Posterior cingulate gyrus (tissue), 11 donors: ENCODE results near the gene HNRNPR.
"Not testable (repeated sequence)": the region's sequence is repeated elsewhere in the genome, so short reads cannot be mapped to it uniquely, and the experiment has no call there.

ENCODE experiments used
- DNase-seq, 10 donors: peaks; one replicate each; pipeline versions ENCODE4 v3.0.0 to v3.0.0-alpha.2; 2020 to 2021; ENCODE audit warnings: mixed read lengths in 3 of 10
- intact Hi-C: fragments of 100-400 bp; cut with DNase I; formaldehyde crosslinking; loops from one replicate; pipeline ENCODE4 v1.15.1; 2023

The HNRNPR gene

DNA sequence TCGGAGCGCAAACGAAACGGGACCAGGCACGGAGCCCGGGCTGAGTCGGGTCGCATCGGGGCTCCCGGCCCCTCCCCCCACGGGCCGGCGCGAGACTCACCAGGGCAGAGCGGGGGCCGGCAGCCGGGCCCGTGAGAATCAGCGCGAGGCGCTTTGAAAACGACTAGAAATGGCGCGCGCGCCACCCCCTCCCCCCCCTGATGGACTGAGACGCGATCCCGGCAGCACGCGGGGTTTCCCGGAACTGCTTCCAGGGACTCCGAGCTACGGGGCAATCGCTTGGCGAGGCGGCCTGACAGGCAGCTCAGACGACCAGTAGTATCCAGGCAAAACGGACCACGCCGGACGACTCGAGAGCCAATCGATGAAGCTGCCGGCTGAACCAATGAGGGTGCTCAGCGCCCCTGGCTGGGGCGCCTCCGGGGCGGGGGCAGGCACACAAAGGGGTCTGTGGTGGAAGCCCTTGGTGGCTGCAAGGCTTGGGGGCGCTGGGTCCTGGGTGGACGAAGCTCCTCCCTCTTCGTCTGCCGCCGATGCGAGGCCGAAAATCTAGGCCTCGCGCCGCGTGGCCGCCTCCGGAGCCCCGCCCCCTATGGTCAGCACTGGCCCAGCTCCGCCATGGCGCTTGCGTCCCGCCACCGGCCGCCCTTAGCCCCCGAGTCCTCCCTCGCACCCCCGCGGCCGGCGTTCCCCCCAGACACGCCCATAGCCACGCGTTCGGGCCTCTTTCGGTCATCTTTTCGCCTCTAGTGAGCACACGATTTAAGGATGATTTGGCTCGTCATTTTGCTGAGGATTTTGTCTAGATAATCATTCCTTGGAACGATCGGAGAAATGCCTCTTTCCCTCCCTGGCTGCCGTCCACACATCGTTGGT is at the start of gene HNRNPR:
Gene HNRNPR (minus strand): TSS at position 174 of the 876 bp plus-strand sequence. CDS start 3,276 bp downstream, outside the sequence.
- intact Hi-C loops = loop anchor here (1.0 to 10.0 kb wide), 4 partner anchors 25 to 190 kb away; partner anchors contain the start of genes ASAP3, E2F2 and ZNF436
- DNase-seq = peak; percentile 99 to 100 (median 100)

DNA sequence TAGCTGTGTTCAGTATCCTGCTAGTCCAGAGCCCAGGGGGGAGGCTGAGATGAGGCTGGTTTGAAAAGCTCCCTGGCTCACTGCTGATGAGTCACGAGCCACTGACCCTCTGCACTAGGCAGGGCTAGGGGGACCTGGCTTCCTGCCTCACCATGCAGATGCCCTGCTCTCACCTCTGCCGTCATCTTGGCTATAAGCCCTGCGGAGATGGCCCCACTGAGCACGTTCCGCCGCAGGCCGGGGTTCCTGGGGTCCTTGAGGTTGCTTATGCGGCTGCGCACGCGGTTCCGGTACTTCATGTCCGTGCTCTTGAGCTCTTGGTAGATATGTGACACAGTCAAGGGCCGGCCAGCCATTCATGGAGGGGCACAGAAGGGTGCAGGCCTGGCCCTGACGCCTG is 49.6 kb upstream of the HNRNPR start:
- peak in 1 of 10 donors; percentile 83 for DNase-seq
- intact Hi-C loops = no loop called here

DNA sequence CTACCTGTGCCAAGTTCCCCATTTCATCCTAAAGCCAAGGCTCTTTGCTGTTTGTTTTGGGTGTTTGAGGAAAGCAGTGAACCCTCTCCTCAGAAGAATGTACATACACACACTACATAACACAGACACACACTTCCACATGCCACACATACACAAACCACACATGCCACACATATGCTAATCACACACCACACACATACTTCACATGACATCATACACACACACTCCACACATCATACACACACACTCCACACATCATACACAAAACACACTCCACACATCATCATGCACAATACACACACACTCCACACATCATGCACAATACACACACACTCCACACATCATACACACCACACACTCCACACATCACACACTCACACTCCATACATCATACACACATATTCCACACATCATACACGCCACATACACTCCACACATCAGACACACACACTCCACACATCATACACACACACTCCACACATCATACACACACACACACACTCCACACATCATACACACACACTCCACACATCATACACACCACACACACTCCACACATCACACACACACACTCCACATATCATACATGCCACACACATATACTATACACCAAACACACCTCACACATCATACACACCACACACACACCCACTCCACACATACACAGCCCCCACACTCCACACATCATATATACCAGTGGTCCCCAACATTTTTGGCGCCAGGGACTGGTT is 48.2 kb upstream of the HNRNPR start:
- intact Hi-C loops = no loop called here
- DNase-seq = peak in 1 of 10 donors; percentile 2

DNA sequence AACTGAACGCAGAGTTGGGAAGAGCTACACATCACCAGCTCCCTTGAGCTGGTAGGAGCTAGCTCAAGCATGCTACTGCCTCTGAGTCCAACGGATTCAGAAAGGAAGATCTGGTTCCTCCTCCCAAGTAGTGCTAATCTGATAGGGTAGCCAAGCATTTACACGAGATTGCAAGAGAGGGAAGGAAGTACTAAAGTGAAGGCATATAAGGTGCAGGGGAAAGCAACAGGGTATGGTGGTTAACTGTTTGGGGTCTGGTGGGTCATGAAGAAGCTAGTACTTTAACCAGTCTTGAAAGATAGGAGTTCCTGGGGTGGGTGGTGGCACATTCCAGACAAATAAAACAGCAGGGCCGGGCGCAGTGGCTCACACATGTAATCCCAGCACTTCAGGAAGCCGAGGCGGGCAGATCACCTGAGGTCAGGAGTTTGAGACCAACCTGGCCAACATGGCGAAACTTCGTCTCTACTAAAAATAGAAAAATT is 45.8 kb upstream of the HNRNPR start:
- intact Hi-C loops = no loop called here

DNA sequence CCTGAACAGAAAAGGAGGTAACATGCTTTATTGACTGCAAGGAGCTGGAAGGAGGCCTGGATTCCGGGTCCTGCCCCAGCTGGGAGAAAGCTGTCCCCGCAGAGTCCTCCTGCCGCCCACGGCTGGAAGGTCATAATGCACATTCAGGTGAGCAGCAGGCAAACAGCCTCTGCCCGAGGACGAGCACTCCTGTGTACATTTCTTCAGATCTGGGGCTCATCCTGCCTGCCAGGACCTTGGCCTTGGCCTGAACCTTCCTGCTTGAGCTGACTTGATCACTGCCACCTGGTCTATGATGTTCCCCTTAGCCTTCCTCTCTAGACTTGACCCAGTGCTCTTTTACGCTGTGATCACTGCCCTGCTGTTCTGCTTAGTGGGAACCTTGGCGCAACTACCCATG is 43.4 kb upstream of the HNRNPR start:
- DNase-seq = peak in 1 of 10 donors; percentile 55
- intact Hi-C loops = no loop called here

More for the DNA sequence above, 45.8 kb upstream of the HNRNPR start:
- peak in 2 of 10 donors; percentile 37 to 57 for DNase-seq

DNA sequence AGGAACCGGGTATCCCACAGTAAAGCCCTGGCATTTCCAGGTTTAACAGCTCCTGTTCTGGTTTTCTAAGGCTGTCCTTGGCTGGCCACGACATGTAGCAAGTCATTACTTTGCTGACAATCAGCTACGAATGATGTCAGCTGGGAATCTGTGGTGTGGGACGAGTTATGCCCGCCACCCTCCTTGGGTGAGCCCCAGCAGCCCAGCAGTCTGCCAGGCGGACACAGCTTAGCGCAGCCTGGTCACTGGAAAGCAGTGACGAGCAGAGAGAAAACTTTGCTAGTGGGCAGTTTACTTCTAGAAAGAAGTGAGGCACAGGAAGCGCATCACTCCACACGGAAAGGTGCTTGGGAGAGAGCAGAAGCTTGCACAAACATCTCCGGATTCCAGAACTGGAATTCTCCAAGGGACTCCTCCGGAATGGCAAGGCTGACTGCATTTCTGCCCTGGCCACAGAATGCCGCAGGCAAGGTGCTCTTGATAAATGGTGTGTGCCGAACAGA is 41.1 kb upstream of the HNRNPR start:
- DNase-seq = no peak
- intact Hi-C loops = no loop called here

DNA sequence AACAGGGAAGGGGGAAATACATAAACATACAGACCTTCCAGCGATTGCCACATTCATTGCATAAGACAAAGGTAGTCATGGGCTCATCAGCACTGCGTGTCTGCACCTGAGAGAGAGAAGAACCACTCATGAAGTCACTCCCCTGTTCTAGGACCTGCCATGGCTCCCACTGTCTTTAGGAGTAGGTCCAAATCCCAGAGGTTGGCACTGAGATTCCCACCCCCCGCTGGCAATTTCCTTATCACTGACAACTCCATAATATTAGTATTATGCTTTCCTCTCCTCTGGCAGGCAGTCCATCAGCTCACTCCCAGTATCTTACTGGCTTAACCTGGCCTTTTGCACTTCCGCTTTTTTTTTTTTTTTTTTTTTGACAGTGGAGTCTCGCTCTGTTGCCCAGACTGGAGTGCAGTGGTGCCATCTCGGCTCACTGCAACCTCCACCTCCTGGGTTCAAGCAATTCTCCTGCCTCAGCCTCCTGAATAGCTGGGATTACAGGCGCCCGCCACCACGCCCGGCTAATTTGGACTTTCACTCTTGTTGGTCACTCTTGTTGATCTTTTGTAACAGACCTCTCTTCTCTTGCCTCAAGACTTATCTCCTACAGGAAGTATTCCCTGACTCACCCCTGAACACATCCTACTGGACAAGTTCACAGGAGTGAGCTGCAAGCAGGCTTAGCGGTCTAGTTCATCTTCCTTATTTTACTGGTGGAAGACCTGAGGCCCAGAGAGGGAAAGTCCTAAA is 40.4 kb upstream of the HNRNPR start:
- no peak for DNase-seq
- intact Hi-C loops = no loop called here

DNA sequence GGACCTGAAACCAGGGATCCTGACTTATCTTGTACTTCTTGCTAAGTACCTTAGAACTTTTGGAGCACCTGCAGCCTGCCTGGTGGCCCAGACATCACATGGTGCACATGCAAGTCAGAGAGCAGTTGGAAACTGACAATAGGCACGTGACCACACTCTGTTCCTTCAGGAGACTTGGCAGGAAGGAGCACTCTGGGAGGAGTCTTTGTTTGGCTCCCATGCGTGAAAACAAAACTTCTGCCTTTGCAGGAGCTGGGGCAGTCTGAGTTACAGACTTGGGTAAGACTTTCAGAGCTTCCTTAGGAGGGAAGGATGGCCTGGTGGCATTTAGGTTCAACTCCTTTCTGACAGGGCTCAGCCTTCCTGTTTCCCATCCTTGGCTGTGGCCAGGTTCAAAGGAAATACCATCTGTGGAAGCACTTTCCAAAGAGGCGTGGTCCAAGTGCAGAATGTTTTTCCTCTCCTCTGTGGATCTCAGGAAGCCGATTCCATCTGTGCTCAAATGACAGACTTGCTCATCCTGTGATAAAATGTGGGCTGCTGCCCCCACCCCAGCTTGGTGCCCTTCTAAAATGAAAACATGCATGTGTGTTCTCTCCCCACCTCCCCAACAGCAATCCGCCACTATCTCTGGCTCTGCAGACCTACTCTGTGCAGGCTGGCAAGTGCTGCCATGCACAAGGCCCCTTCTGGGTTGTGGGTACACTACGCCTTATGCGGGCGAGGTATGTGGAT is 39.7 kb upstream of the HNRNPR start:
- peak in 1 of 10 donors; percentile 40 for DNase-seq
- intact Hi-C loops = no loop called here

DNA sequence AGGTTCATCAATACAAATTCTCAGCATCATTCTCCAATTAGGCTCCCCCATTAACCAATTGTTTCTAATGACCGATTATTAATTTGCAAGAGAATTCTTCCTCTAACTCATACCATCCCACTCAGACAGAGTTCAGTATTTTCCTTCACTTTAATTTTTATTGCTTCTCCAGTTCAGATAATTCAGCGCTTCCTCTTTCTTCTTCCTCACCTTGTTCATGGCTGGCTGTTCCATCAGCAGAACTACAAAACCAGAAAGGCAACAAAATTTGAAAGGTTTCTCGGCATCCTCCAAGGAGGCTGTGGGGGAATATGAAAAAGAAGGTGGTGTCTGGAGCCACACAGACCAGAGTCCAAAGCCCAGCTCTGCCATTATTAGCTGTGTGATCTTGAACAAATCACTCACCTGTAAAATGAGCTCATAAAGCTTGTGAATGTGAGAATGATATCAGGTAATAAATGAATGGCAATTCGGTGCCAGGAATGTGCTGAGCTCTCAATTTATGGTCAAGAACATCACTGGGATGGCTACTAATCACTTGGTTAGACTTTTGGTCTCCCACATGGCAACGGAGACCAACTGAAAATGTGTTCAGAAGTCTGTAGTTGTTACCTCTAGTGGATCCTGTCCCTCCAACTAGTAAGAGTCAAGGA is 37.3 kb upstream of the HNRNPR start:
- peak in 1 of 10 donors; percentile 1 for DNase-seq

DNA sequence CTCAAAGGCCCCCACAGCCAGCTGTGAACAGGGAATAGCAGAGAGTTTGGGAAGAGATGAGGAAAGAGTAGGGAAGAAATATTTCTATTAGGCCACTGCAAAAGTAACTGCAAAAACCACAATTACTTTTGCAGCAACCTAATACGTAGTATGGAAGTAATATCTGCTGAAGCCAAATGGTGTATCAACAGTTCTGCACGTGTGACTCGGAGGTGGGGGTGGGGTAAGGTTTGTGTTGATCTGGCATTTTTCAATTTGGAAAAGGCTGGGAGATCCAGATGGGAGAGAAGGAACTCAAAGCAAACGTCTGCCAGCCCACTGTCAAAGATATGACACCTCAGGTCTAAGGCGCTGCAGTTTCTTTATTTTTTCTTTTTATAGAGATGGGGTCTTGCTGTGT is 36.6 kb upstream of the HNRNPR start:
- intact Hi-C loops = no loop called here
- DNase-seq = no peak

More for the DNA sequence above, 37.3 kb upstream of the HNRNPR start:
- intact Hi-C loops = no loop called here

DNA sequence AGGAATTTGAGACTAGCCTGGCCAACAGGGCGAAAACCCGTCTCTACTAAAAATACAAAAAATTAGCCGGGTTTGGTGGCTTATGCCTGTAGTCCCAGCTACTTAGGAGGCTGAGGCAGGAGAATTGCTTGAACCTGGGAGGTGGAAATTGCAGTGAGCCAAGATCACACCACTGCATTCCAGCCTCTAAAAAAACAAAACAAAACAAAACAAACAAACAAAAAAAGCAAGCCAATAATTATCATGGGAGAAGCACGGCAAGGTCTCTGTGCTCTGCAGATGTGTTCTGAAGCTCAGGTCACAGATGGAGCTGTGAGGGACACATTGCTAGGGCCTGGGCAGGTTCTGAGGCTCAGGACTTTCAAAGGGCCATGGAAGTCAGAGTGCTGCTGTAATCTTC is 36.2 kb upstream of the HNRNPR start:
- DNase-seq, intact Hi-C loops: not testable (repeated sequence)

DNA sequence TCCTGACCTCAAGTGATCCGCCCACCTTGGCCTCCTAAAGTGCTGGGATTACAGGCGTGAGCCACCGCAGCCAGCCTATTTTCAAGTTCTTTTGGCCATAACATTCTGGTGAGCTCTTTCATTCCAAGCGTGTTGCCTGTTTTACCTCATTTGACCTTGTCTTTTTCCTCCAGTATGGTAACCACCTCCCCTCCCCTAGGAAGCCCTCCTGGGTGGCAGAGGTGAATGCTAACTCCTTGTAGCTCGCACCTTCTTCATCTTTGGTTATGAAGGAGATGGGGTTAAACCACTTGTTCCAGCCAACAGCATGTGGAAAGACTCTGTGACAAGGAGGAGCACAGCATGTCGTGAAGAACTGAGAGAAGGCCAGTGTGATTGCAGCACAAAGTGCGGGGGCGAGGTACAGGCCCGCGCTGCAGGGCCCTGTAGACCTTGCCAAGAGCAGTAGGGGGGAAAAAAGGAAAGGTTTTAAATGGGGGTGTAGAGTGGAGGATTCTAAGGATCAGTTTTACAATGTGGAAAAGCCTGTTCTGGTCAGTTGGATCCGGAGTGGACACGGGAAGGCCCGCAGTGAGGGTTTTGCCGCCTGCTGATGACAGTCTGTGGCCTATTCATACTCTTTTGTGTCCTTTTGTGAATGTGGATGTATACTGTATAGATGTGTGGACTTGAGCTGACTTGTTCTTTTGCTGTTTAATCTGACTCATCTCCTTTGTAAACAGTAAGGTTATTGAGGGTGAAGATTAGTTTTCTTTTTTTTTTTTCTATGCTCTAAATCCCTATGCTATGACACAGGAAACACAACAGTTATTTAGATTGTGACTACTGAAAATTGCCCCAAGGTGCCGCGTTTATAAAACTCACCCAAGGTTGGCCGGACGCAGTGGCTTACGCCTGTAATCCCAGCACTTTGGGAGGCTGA is 33.1 kb upstream of the HNRNPR start:
- intact Hi-C loops = no loop called here
- DNase-seq = peak in 2 of 10 donors; percentile 23 to 86

DNA sequence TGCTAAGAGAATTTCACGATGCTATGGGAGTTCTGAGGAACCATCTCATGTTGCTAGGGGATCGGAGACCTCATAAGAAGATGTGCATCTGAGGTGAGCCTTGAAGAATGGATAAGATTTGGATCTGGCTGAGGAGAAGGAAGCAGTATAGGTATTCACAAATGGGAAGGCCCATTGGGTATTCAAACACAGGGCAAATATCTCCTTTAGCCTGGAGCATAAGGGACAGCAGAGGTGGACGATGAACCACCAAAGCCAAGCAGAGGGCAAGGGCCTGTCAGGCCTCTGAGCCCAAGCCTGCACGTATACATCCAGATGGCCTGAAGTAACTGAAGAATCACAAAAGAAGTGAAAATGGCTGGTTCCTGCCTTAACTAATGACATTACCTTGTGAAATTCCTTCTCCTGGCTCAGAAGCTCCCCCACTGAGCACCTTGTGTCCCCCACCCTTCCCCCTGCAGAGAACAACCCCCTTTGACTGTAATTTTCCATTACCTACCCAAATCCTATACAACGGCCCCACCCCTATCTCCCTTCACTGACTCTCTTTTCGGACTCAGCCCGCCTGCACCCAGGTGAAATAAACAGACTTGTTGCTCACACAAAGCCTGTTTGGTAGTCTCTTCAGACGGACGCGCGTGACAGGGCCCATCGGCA is 30.1 kb upstream of the HNRNPR start:
- intact Hi-C loops = not testable (repeated sequence)
- DNase-seq = peak in 1 of 10 donors; percentile 45

DNA sequence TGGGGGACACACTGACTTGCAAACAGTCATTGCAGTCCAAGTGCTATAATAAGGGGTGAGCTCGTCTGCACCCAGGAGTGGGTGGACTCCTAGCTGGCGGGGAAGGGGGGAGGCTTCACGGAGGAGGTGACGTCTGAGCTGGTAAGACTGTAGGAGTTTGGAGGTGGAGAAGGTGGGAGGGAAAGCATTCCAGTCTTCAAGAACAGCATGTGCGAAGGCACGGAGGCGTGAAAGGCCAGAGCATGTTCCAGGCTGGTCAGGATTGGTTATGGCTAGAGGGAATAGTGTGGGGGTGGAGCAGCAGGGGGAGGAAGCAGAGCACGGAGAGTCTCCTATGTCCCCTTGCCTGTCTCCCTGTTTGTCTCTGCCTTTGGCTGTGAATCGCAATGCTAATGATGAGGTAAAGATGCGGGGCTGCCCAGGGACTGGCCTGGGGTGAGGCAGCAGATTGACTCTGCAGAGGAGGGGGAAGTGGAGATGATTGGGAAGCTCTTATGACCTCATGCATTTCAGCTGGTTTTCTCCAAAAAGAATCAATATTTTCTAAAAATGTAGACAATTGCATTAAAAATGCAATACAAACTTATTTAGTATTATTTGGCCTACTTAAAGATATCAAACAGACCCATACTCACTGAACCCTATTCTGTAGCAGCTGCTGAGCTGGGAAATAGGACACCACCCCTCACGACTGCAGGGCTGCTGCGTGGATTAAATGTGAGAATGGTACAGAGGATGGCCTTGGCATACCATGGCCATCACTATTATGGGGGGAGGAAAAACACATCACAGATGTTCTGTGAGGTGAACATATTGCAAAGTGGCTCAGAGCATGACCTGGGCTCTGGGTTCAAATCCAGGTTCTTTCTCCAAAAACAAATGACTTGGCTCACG is 28.1 kb upstream of the HNRNPR start:
- DNase-seq = peak in 5 of 10 donors; percentile 47 to 89 (median 70)
- intact Hi-C loops = no loop called here

DNA sequence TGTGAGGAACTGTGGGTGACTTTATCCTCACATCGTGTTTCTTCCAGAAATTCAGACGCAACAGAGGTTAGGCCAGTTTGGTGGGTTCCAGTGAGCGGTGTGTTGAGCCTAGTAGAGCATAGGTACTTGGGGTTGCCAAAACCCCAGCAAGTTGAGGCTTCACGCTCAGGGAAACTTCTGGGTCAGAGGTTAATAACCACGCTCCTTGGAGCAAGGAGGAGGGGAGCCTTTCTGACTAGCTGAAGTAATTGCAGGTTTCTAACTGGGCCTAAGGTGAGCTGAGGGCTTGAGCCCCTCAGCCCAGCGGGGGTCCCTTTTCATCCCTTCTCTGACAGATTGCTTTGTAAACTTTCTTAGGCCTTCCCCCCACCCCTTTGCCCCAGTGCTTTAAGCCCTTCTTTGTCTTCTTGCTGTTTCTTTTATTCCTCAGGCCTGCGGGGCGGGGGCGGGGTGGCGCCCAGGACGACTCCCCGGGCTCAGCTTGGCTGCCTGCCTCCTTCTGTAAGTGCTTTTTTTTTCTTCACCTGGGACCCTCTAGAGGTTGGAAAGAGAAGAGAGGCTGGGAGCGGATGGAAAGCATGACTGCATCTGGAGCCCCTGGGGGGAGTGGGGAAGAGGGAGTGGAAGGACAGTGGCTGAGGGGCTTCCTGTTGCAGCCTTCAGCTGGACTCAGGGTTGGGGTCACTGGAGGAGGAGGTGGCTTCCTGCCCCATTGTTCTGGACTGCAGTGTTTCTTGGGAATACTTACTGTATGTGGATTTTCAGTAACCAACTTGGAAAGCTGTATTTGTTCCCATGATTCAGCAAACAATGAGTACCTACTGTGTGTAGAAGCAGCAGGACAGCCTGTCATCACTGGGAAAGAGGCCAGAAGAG is 26.9 kb upstream of the HNRNPR start:
- intact Hi-C loops = no loop called here
- DNase-seq = peak in 1 of 10 donors; percentile 57
